GM18505 (cell line): ENCODE data around the gene PSMC3IP.

Experiments used
- ATAC-seq: cut with Tn5 transposase; IDR thresholded peaks from one replicate; pipeline ENCODE4 v1.9.1; 2021; ENCODE audit not compliant: unreplicated experiment
- POLR2A ChIP-seq: IDR thresholded peaks from 4 replicates; pipeline ENCODE4 v1.6.1; 2011; ENCODE audit warnings: borderline replicate concordance; ENCODE audit not compliant: insufficient read depth, insufficient read length; ENCODE audit errors: extremely low read depth

Gene PSMC3IP

GRCh38 chr17:42607769-42608168, 30.2 kb upstream of the PSMC3IP start:
- no peak for TF ChIP-seq POLR2A
- ATAC-seq, result no peak

- no peak for ATAC-seq
- no peak for TF ChIP-seq POLR2A
These were observed 25.8 kb upstream of the PSMC3IP start for GRCh38 chr17:42603318-42603717.

- ATAC-seq, result no peak
These were observed 21.4 kb upstream of the PSMC3IP start for GRCh38 chr17:42598905-42599304.

GRCh38 chr17:42596386-42596785, 18.9 kb upstream of the PSMC3IP start:
- no peak for TF ChIP-seq POLR2A
- ATAC-seq, result no peak

More at GRCh38 chr17:42598905-42599304, 21.4 kb upstream of the PSMC3IP start:
- no peak for TF ChIP-seq POLR2A

GRCh38 chr17:42591411-42591810, 13.9 kb upstream of the PSMC3IP start:
- TF ChIP-seq POLR2A, result no peak
- no peak for ATAC-seq

- ATAC-seq, result no peak
These were observed 13.4 kb upstream of the PSMC3IP start for GRCh38 chr17:42590886-42591285.

GRCh38 chr17:42586514-42587230, 9.1 kb upstream of the PSMC3IP start:
- TF ChIP-seq POLR2A, result no peak
- ATAC-seq, result no peak

More at GRCh38 chr17:42590886-42591285, 13.4 kb upstream of the PSMC3IP start:
- TF ChIP-seq POLR2A, result no peak

GRCh38 chr17:42585353-42585752, 7.8 kb upstream of the PSMC3IP start:
- no peak for ATAC-seq

GRCh38 chr17:42584880-42585279, 7.4 kb upstream of the PSMC3IP start:
- no peak for TF ChIP-seq POLR2A
- no peak for ATAC-seq

More at GRCh38 chr17:42585353-42585752, 7.8 kb upstream of the PSMC3IP start:
- TF ChIP-seq POLR2A, result no peak

- ATAC-seq, result no peak
- TF ChIP-seq POLR2A, result no peak
These were observed 4.3 kb upstream of the PSMC3IP start for GRCh38 chr17:42581744-42582270.

GRCh38 chr17:42579794-42580551, 2.4 kb upstream of the PSMC3IP start:
- no peak for ATAC-seq
- TF ChIP-seq POLR2A, result no peak

- ATAC-seq, result peak; percentile 46
- no peak for TF ChIP-seq POLR2A
These were observed 847 bp upstream of the PSMC3IP start for GRCh38 chr17:42578282-42578869.

- no peak for TF ChIP-seq POLR2A
- peak; percentile 2 for ATAC-seq
These were observed 393 bp downstream of the PSMC3IP start for GRCh38 chr17:42577140-42577531.
